IPS-NIHi11 (cell line): ENCODE measurements around the gene PSTPIP1.

ENCODE experiments used
- DNase-seq: peaks from one replicate; pipeline ENCODE4 v3.0.0; 2012; ENCODE audit warnings: mixed read lengths, low spot score

Gene PSTPIP1

DNA sequence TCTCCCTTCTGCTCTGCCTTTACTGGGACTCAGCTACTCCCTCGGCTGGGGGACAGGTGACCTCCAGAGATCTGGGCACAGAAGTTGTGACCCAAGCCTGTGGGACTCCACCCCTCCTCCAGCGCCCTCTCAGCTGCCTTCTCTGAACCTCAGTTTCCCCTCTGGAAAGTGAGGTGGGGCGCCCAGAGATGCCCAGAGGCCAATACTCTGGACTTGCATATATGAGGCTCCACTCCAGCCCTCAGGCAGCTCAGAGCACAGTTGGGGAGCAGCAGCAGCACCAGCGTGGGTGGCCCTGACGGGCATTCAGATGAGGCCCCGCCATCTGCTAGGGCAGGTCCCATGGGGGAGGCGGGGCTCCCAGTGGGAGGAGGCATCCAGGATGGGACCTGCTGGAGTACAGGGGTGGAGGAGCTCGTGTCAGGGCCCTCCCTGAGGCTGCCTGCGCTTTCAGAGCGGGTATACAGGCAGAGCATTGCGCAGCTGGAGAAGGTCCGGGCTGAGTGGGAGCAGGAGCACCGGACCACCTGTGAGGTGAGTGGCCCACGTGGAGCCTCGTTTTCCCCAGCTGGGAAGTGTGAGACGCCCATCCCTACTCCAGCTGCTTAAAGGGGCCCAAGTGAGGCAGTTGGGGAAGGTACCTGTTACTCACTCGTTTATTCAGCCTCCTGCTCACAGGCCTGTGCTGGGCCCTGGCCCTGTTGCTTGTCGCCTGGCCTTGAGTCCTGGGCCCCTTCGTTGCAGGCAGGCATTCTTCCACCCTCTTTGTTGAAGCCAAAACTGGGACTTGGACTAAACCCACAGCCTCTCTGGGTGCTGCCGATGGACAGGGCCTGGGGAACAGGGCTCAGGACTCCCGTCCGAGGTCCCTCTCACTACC, 35.4 kb downstream of the PSTPIP1 start:
- DNase-seq, result no peak

DNA sequence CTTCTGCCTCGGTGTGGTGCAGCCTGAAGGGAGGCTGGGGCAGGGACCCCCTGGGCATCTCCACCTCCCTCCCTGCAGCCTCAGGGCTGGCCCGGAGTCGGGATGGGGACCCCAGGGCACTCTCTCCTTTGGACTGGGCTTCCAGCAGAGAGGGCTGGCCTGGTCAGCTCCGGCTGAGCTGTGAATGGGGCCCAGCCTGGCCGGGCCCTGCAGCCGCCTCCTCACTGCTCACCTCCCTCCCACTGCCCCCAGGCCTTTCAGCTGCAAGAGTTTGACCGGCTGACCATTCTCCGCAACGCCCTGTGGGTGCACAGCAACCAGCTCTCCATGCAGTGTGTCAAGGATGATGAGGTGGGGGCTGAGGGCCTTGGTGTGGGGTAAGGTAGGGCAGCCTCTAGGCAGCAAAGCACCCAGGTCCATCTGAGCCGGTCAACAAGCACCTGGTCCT, 36.0 kb downstream of the PSTPIP1 start:
- no peak for DNase-seq

DNA sequence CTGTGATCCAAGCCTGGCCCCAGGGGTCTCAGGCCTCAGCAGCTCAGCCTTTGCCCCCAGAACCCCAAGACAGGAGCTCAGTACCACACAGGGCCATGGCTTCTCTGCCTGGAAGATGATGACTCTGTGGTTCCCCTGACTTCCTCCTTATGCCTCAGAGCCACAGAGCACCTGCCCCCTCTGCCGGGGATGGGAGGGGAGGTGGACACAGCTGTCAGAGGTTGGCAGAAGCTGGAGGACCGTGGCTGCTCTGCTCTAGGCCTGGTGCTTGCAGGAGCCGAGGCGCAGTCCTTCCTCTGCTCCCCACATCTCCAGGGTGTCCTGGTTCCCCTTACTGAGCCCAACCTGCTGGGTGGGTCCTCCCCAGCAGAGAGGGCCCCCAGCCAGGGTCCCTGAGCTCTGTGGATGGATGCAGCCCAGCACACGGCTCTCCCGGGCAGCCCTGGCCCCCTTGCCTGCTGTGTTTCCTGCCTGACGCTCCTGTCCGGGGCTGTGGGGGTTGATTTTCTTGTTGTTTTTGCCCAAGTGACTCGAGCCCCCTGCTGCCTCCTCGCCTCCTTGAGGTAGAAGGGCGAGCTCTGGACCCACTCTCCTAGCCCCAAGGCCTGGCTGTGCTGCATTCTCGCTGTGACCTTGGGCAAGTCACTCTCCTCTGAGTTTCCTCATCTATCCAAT, 36.6 kb downstream of the PSTPIP1 start:
- no peak for DNase-seq

DNA sequence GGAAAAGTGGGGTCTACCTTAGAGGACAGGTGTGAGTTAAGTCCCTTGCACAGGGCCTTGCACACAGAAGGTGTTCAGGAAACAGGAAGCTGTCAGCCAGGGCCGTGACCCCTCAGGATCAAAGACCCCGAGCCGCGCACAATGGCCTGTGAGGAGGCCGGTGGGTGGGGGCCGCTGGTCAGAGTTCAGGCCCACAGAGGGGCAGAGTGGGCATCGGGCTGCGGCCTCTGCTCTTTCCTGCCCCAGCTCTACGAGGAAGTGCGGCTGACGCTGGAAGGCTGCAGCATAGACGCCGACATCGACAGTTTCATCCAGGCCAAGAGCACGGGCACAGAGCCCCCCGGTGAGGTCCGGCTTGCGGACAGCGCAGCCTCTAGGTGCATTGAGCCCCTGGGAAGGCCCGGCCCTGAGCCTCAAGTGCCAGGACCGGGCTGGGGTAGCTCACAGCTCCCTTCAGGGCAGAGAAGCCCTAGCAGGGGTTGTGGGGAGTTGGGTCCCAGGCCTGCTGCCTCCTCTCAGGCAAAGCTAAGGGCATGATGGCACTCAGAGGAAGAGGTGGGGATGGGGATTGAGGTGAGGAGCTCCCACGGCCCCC, 37.2 kb downstream of the PSTPIP1 start:
- no peak for DNase-seq

DNA sequence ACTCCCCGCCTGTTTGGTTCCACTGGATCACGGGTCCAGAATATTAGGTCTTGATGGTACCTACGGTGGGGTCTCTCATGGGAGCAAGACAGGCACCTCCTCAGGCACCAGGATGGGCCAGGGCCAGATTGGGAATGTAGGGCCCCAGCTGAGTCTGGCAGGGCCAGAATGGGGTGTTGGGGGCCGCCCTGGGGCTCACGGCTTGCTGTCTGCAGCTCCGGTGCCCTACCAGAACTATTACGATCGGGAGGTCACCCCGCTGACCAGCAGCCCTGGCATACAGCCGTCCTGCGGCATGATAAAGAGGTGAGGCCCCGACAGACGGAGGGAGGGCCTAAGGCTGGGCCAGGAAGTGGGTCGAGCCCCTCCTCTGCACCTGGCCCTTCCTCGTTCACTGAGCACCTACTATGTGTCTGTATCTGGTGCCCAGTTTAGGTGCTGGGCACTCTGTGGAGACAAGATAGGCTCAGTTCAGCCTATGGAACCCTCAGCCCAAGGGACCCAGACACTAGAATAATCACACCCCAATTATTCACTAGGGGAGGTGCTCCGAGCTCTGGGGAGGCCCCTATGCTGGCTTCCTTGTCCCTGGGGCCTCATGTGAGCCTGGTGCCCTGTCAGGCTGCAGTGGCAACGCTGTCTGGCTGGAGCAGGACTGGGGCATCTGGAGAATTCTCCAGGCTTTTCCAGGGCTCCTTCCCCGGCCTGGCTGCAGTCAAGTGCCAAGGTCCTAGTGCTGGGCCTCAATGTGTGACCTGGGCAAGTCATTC, 37.9 kb downstream of the PSTPIP1 start:
- DNase-seq, result no peak

DNA sequence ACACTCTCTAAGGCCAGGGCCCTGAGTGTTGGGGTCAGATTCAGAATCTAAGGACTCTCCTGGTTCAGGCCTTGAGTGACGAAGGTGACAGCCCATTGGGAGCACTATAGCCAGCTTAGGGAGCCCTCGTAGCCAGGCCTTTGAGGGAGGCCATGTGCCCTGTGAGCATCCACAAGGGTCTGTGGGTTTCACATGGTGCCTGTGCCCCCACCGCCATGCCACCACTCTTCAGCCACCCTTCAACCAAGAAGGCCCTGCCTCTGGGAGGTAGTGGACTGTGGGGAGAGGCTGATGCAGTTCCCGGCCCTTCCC, 38.4 kb downstream of the PSTPIP1 start:
- no peak for DNase-seq

DNA sequence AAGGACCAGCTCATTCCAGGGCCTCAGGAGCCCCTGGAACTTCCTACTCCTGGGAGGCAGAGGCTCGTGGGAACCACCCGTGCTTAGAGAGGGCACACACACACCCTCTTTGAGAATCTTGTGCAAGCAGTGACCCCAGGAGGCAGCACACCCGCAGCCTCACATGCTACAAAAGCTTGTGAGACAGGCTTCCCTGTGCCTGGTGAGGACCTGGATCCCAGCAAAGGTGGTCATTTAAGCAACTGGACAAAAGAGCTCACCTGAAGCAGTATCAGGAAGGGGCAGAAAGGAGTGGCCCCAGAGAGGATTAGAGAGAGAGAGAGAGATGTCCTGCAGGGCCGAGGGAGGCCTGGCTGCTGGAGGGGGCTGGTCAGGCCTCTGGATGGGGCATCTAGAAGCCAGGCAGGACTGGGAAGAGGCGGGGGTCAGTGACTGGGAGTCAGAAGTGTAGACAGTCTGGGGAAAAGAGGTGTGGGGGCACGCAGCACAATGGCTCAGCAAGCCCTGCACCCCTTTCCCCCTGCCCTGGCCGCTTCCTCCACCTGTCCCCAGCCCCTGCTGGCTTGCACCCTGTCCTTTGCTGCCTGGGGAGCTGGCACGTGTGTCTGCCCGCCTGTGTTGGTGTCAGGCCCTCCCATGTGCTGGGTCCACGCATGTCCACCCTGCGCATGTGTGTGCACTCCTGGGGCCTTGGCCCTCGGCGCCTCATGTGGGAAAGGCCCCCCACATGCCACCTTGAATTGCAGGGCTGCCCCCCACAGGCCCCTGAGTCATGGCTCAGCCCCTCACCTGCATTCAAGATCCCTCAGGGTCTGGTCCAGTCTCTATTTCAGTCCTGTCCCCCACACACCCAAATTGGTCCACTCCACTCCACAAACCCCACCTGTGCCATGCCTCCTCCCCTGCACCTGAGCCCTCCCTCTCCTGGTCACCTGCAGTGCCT, 39.1 kb downstream of the PSTPIP1 start:
- no peak for DNase-seq

DNA sequence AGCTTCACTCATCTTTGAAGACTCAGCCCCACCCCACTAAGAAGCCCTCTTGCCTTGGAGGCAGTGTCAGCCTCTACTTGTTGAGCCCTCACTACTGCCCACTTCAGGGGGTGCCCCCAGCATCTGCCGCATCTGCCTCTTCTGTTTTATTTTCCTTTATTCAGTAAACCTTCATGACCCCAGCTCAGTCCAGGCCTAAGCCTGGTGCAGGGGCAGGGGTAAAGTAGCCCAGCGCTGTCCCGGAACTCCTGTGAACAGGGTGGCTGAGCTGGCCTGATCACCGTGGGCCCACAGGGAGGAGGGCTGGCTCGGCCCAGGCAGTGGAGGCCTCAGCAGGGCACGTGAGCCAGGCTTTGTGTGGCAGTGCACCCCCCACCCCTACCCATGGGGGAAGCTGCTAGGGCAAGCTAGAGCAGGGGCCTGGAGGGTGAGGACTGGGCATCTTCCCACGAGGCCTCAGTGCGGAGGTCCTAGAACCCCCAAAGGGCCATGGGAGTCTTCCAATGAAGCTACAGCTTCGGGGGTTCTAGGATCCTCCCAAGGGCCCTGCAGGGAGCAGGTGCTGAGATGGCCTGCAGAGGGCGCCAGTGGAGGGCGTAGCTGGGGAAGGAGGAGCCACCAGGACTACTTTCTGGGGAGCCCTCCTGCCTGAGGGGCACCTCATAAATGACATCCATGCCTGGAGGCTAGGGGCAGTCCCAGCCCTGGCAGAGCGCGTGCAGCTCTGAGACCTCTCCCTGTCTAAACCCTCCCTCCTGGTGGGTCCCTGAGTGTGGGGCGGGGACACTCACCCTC, 40.0 kb downstream of the PSTPIP1 start:
- DNase-seq, result peak; percentile 80

DNA sequence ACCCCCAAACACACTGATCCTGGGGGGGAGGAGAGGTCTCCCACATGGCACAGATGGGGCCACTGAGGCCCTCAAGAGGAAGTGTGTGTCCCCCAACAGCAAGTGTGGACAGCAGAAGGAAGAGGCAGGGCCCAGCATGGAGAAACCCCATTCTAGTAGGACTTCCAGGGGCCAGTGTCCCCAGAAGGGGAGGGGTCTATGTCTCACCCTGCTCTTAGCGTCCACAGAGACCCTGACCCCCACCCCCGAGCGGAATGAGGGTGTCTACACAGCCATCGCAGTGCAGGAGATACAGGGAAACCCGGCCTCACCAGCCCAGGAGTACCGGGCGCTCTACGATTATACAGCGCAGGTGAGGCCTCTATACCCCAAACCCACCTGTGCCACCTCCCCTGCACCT, 40.7 kb downstream of the PSTPIP1 start:
- no peak for DNase-seq

DNA sequence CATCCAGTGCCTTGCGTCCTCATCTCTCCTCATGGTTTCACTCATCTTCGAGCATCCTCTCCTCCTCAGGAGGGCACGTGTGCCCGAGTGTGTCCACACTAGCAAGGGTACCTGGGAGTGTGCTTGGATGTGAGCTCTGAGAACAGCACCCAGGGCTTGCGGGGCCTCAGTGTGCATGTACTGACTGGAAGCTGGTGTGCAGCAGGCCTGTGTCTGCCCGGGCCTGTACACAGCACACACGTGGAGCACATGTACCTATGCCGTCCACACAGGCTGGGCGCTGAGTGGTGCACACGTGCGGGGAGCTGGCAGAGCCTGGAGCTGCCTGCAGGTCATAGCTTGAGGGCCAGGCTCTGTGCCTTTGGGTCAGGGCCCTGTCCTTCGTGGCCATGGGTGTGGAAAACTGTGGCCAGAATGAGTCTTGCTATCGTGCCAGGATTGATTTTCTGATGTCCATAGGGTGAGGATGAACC, 41.1 kb downstream of the PSTPIP1 start:
- no peak for DNase-seq

DNA sequence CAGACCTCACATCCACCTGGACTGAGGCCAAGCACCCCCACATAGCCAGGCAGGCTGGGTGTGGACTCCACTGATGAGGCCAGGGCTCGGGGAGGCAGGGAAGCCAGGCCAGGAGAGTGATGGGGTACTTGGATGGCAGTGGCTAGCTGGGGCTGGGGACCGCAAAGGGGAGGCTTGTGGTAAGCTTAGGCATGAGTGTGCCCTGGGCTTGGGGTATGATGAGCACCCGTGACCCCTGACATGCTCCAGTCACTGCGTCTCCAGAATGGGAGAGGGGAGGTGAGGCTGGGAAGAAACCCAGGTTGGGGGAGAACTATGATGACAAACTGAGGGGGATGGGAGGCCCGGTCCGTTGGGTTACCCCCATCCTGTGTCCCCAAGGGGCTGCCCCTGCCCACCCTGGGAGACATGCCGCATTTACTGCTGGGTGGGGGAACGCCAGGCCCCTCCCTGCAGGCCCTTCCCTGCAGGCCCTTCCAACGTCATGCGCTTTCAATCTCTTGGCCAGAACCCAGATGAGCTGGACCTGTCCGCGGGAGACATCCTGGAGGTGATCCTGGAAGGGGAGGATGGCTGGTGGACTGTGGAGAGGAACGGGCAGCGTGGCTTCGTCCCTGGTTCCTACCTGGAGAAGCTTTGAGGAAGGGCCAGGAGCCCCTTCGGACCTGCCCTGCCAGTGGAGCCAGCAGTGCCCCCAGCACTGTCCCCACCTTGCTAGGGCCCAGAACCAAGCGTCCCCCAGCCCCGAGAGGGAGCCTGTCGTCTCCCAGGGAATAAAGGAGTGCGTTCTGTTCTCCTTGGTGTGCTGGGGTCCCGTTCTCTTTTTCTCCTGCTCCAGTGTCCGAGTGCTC, 41.8 kb downstream of the PSTPIP1 start:
- DNase-seq, result no peak

DNA sequence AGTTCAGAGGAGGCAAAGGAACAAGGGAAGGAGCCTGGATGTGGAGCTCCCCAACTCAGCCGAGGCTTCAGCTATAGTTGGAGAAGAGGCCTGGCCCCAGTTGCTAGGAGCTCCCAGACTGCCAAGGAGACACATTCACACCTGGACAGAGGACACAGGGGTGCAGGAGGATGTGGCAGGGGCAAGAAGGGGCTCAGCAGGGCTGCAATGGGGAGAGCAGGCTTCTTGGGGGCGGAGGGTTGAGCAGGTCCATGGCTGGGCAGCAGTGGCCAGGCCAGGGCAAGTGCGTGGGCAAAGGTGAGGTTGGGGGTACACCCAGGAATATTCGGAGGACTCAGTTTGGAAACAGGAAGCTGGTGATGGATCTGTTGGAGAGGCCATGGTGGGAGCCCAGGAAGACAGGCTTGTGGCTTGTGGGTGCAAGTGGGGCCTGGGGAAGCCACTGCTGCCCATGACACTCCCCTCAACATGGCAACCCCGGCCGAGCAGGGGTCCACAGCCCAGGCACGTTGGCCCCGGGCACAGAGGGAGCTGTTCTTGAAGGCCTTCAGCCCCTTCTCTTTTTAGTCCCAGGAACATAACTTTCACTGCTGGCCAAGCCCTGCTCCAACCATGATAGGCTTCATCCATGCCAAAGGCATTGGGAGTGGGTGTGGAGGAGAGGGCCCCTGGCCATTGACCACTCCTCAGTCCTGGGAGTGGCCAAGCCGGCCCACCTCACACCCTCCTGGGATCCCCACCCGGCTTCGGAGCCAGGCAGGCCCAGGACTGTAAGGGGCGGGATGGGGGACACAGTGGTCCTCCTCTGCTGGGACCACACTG, 42.7 kb downstream of the PSTPIP1 start:
- no peak for DNase-seq

DNA sequence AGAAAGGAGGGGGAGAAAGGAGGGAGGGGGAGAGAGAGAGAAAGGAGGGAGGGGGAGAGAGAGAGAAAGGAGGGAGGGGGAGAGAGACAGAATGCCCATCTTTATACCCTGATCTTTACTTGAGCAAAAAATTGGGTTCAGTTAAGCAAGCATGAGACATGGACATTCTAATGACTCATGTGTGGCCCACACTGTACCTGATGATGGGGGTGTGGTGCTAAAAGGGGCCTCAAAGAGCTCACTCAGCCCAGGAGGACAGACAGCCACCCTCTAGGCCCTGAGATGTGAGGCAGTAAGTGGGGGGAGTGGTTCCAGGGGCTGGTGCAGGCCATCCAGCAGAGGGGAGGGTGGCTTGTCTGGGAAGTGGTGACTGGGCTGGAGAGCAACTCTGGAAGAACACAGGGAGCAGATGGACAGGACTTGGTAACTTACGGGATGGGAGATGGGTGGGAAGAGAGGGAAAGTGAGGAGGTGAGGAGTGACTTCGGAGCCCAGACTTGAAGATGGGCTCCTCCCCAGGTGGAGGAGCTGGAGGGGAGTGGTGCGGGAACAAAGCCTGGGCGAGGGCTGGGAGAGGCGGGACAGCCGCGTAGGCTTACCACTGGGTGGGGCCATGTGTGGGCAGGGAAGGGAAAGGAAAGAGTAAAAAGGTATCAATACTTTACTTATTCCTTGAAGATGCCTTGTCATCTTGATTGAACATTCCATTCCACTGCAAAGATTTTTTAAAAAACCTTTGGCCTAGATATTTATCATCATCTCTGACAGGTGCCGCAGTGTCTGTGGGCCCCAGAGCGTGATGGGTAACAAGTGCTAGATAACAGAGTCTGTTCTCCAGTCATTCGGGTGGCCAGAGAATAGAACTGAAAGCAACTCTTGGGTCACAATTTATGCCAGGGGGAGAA, 43.6 kb downstream of the PSTPIP1 start:
- DNase-seq, result no peak

DNA sequence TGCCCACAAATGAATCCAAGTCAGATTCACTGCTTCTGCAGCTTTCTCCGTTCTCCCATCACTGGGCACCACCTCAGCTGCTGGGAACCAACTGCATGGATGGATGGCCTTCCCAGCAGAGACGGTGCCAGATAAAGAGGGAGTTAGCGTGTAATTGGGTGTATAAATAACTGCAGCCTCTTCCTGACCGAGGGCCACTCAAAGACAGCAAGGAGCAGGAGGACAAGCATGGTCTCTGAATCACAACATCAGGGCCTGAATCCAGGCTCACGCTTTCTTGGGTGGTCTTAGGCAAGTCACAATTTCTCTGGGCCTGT, 44.2 kb downstream of the PSTPIP1 start:
- no peak for DNase-seq

DNA sequence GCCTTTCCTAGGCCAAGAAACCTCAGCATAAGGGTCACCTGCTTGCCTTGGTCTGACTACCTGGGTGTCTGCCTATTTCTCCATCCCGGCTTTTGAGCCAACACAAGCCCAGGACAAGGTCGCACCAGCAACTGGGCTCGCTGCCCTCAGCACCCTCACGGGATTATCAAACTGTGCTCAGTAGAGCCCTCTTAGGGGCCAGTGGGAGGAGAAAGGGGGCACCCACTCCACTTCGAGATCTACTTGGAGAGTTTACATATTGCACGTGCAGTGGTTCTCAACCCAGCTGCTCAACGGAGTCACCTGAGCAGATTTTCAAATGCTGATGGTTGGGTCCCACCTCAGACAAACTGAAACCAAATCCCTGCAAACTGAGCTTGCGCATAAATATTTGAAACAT, 44.9 kb downstream of the PSTPIP1 start:
- no peak for DNase-seq

DNA sequence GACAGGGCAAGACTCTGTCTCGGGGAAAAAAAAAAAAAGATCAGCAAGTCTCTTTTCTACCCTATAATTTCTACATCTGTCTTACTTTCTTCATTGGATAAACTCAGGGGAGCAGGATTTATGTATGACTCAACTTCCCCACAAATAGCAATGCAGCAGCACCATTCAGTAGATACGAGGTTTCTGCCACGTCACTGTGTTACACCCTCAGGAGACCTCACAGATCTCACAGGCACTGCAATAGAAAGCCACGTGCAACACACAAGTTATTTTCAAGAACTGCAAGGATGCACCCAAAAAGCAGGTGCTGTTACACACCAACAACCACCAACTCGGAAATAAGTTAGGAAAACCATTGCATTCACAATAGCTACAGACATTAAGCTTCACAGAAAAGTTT, 45.7 kb downstream of the PSTPIP1 start:
- DNase-seq, result no peak

DNA sequence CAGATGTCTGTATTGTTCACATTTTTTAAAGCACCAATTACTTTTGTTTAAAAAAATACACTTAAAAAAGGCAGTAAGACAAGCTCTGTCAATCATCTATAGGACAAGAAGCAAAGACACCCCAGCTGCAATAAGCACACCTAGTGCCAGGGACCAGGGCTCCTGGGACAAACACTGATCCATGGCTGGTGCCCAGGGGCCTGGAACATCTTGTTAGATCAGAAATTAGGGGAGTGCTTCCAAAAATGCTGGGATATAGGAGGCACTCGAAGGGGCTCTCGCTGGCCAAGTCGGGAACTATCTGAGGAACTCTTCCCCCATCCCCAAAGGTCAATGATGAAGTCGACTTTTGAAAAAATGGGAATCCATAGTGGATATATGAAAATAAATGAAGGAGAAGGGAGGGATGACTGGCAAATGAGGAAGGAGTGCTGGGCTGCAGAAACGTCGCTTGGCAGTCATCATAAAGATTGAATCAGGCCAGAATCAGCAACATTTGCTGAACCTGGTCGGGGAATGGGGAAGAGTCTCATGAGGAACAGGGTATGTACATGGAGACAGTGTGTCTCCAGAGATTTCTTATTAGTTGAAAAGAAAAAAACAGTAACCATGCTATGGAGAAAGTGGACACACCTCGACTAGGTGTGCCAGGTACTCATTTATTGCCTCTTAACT, 47.5 kb downstream of the PSTPIP1 start:
- DNase-seq, result no peak
